HEK293T (cell line): Measurements from ENCODE around the gene DNAJA4.

Source experiments
- ARNT ChIP-seq: fragments of 450-650 bp; IDR thresholded peaks from 2 replicates; pipeline ENCODE4 v1.6.1; 2017; ENCODE audit warnings: mild to moderate bottlenecking
- BHLHE40 ChIP-seq: fragments of 450-650 bp; IDR thresholded peaks from 2 replicates; pipeline ENCODE4 v1.6.1; 2016; ENCODE audit warnings: mild to moderate bottlenecking, moderate library complexity, borderline replicate concordance
- FOXA1 ChIP-seq: fragments of 450-650 bp; IDR thresholded peaks from 2 replicates; pipeline ENCODE4 v1.6.1; 2016; ENCODE audit warnings: mild to moderate bottlenecking
- FOXK2 ChIP-seq: fragments of 450-650 bp; IDR thresholded peaks from 2 replicates; pipeline ENCODE4 v1.6.1; 2016; ENCODE audit warnings: mild to moderate bottlenecking
- FOXM1 ChIP-seq: fragments of 450-650 bp; IDR thresholded peaks from 2 replicates; pipeline ENCODE4 v1.6.1; 2017; ENCODE audit warnings: mild to moderate bottlenecking, borderline replicate concordance
- HDGF ChIP-seq: fragments of 450-650 bp; IDR thresholded peaks from 2 replicates; pipeline ENCODE4 v1.6.1; 2017; ENCODE audit warnings: antibody characterized with exemption, borderline replicate concordance
- L3MBTL2 ChIP-seq: fragments of 450-650 bp; conservative IDR thresholded peaks from 2 replicates; pipeline ENCODE4 v1.6.1; 2016; ENCODE audit warnings: mild to moderate bottlenecking
- NFRKB ChIP-seq: fragments of 450-650 bp; IDR thresholded peaks from 2 replicates; pipeline ENCODE4 v1.6.1; 2016; ENCODE audit warnings: mild to moderate bottlenecking, moderate library complexity
- SP1 ChIP-seq: fragments of 450-650 bp; IDR thresholded peaks from 2 replicates; pipeline ENCODE4 v1.6.1; 2017
- TARDBP ChIP-seq: fragments of 450-650 bp; IDR thresholded peaks from 2 replicates; pipeline ENCODE4 v1.6.1; 2016

- no peak for TF ChIP-seq SP1
- TF ChIP-seq NFRKB = no peak
- no peak for TF ChIP-seq TARDBP
- TF ChIP-seq FOXK2 = no peak
- no peak for TF ChIP-seq BHLHE40
- no peak for TF ChIP-seq HDGF
- no peak for TF ChIP-seq ARNT
- no peak for TF ChIP-seq L3MBTL2
- TF ChIP-seq FOXM1 = no peak
- TF ChIP-seq FOXA1 = no peak
Observed at GRCh38 chr15:78243058-78243457, 21.3 kb upstream of the DNAJA4 start.
